ENCODE results near the gene SPAG9.

The SPAG9 gene

GRCh38 chr17:51065466-51065865, 55.2 kb downstream of the SPAG9 start:
- H3K14ac ChIP-seq (ENCODE audit: low read length), result no peak overlapping the region
- no peak overlapping the region for H2AK5ac ChIP-seq (ENCODE audit: low read depth, low read length)
- no peak overlapping the region for H2AFZ ChIP-seq (ENCODE audit: low read length)
- no peak overlapping the region for H2BK5ac ChIP-seq (ENCODE audit: low read length)
- peaks cover 2% of the 10 kb centered on the region for H3K79me1 ChIP-seq (ENCODE audit: low read depth, low read length)
- H3K18ac ChIP-seq (ENCODE audit: low read length), result no peak overlapping the region
- no peak overlapping the region for H2BK120ac ChIP-seq (ENCODE audit: low read depth, low read length)
- H3K36me3 ChIP-seq (replicated peaks in 1 of 2; ENCODE audit: control insufficient read depth in 2 of 2, insufficient read depth in 2 of 2, low read length in 2 of 2), result peaks cover 0 to 2% of the 10 kb centered on the region in 2 donors
- no peaks in the 10 kb centered on the region for H3K9me3 ChIP-seq (replicated peaks in 1 of 2; ENCODE audit: control insufficient read depth in 2 of 2, insufficient read depth in 1 of 2, low read depth in 1 of 2, low read length in 2 of 2)
- H2BK15ac ChIP-seq (ENCODE audit: low read length), result no peak overlapping the region
- H2BK12ac ChIP-seq (ENCODE audit: low read length), result no peak overlapping the region
- no peak overlapping the region for H3K9ac ChIP-seq (ENCODE audit: low read depth, low read length, poor library complexity)
- DNase-seq (ENCODE audit: low spot score), result no peak
- no peaks in the 10 kb centered on the region for H3K27me3 ChIP-seq (ENCODE audit: control insufficient read depth in 3 of 3, insufficient read depth in 3 of 3, low read depth in 1 of 3, low read length in 3 of 3)
- no peak overlapping the region for H3K4me2 ChIP-seq (ENCODE audit: insufficient read depth, low read length, poor library complexity, severe bottlenecking)
- no CpG with 5 or more reads among the region's 1 CpG for WGBS, 2 donors (ENCODE audit: extremely low coverage in 2 of 2, insufficient read length in 2 of 2, insufficient replicate concordance in 1 of 2)
- H3K4me1 ChIP-seq (ENCODE audit: control insufficient read depth in 2 of 2, insufficient read depth in 1 of 2, low read depth in 1 of 2, low read length in 2 of 2), result no peaks in the 10 kb centered on the region
- no peak overlapping the region for H3K4ac ChIP-seq (ENCODE audit: low read length)
- no peak overlapping the region for H3K27ac ChIP-seq (replicated peaks; ENCODE audit: low read length)
- no peak overlapping the region for H3K23ac ChIP-seq (ENCODE audit: low read depth, low read length, poor library complexity)
- H3K4me3 ChIP-seq (ENCODE audit: low read length in 2 of 2), result no peak overlapping the region
- no peak overlapping the region for H4K91ac ChIP-seq (ENCODE audit: low read depth, low read length, poor library complexity)
- H4K8ac ChIP-seq (ENCODE audit: low read depth, low read length), result no peak overlapping the region

- no peak overlapping the region for H3K27ac ChIP-seq (replicated peaks; ENCODE audit: low read length)
- no peak overlapping the region for H2BK12ac ChIP-seq (ENCODE audit: low read length)
- H3K14ac ChIP-seq (ENCODE audit: low read length), result no peak overlapping the region
- H4K8ac ChIP-seq (ENCODE audit: low read depth, low read length), result no peak overlapping the region
- H2AK5ac ChIP-seq (ENCODE audit: low read depth, low read length), result no peak overlapping the region
- H3K79me1 ChIP-seq (ENCODE audit: low read depth, low read length), result peaks cover 2% of the 10 kb centered on the region
- H3K9ac ChIP-seq (ENCODE audit: low read depth, low read length, poor library complexity), result no peak overlapping the region
- no CpG with 5 or more reads among the region's 1 CpG for WGBS, 2 donors (ENCODE audit: extremely low coverage in 2 of 2, insufficient read length in 2 of 2, insufficient replicate concordance in 1 of 2)
- H2BK120ac ChIP-seq (ENCODE audit: low read depth, low read length), result no peak overlapping the region
- H3K4me2 ChIP-seq (ENCODE audit: insufficient read depth, low read length, poor library complexity, severe bottlenecking), result no peak overlapping the region
- H2AFZ ChIP-seq (ENCODE audit: low read length), result no peak overlapping the region
- no peak overlapping the region for H2BK15ac ChIP-seq (ENCODE audit: low read length)
- H3K18ac ChIP-seq (ENCODE audit: low read length), result no peak overlapping the region
- H3K4ac ChIP-seq (ENCODE audit: low read length), result no peak overlapping the region
- H4K91ac ChIP-seq (ENCODE audit: low read depth, low read length, poor library complexity), result no peak overlapping the region
- no peaks in the 10 kb centered on the region for H3K27me3 ChIP-seq (ENCODE audit: control insufficient read depth in 3 of 3, insufficient read depth in 3 of 3, low read depth in 1 of 3, low read length in 3 of 3)
- no peak overlapping the region for H3K4me3 ChIP-seq (ENCODE audit: low read length in 2 of 2)
- no peak for DNase-seq (ENCODE audit: low spot score)
- no peak overlapping the region for H3K23ac ChIP-seq (ENCODE audit: low read depth, low read length, poor library complexity)
- peaks cover 0 to 2% of the 10 kb centered on the region in 2 donors for H3K36me3 ChIP-seq (replicated peaks in 1 of 2; ENCODE audit: control insufficient read depth in 2 of 2, insufficient read depth in 2 of 2, low read length in 2 of 2)
- no peaks in the 10 kb centered on the region for H3K4me1 ChIP-seq (ENCODE audit: control insufficient read depth in 2 of 2, insufficient read depth in 1 of 2, low read depth in 1 of 2, low read length in 2 of 2)
- H2BK5ac ChIP-seq (ENCODE audit: low read length), result no peak overlapping the region
- H3K9me3 ChIP-seq (replicated peaks in 1 of 2; ENCODE audit: control insufficient read depth in 2 of 2, insufficient read depth in 1 of 2, low read depth in 1 of 2, low read length in 2 of 2), result no peaks in the 10 kb centered on the region
Observed at GRCh38 chr17:51064061-51064735, 56.5 kb downstream of the SPAG9 start.

GRCh38 chr17:51060396-51060795, 60.3 kb downstream of the SPAG9 start:
- Histone ChIP-seq H2BK5ac (ENCODE audit: low read length) (no peak overlapping the region), H2BK15ac (ENCODE audit: low read length) (no peak overlapping the region), H4K8ac (ENCODE audit: low read depth, low read length) (no peak overlapping the region), H4K91ac (ENCODE audit: low read depth, low read length, poor library complexity) (no peak overlapping the region), H3K4me3 (ENCODE audit: low read length in 2 of 2) (no peak overlapping the region), H3K27me3 (ENCODE audit: control insufficient read depth in 3 of 3, insufficient read depth in 3 of 3, low read depth in 1 of 3, low read length in 3 of 3) (no peaks in the 10 kb centered on the region), H3K9me3 (replicated peaks in 1 of 2; ENCODE audit: control insufficient read depth in 2 of 2, insufficient read depth in 1 of 2, low read depth in 1 of 2, low read length in 2 of 2) (no peaks in the 10 kb centered on the region), H2AFZ (ENCODE audit: low read length) (no peak overlapping the region), H3K9ac (ENCODE audit: low read depth, low read length, poor library complexity) (no peak overlapping the region), H3K36me3 (replicated peaks in 1 of 2; ENCODE audit: control insufficient read depth in 2 of 2, insufficient read depth in 2 of 2, low read length in 2 of 2) (peaks cover 0 to 2% of the 10 kb centered on the region in 2 donors), H2BK120ac (ENCODE audit: low read depth, low read length) (no peak overlapping the region), H3K23ac (ENCODE audit: low read depth, low read length, poor library complexity) (no peak overlapping the region), H3K4me1 (ENCODE audit: control insufficient read depth in 2 of 2, insufficient read depth in 1 of 2, low read depth in 1 of 2, low read length in 2 of 2) (peaks cover 1 to 14% of the 10 kb centered on the region in 2 donors), H3K18ac (ENCODE audit: low read length) (no peak overlapping the region), H2BK12ac (ENCODE audit: low read length) (no peak overlapping the region), H3K27ac (replicated peaks; ENCODE audit: low read length) (no peak overlapping the region), H3K79me1 (ENCODE audit: low read depth, low read length) (no peaks in the 10 kb centered on the region), H3K4me2 (ENCODE audit: insufficient read depth, low read length, poor library complexity, severe bottlenecking) (no peak overlapping the region), H2AK5ac (ENCODE audit: low read depth, low read length) (no peak overlapping the region), H3K14ac (ENCODE audit: low read length) (no peak overlapping the region), H3K4ac (ENCODE audit: low read length) (no peak overlapping the region)
- WGBS, 2 donors (ENCODE audit: extremely low coverage in 2 of 2, insufficient read length in 2 of 2, insufficient replicate concordance in 1 of 2), result no CpG with 5 or more reads among the region's 5 CpGs
- no peak for DNase-seq (ENCODE audit: low spot score)

- Histone ChIP-seq H3K4me2 (ENCODE audit: insufficient read depth, low read length, poor library complexity, severe bottlenecking) (no peak overlapping the region), H2BK5ac (ENCODE audit: low read length) (no peak overlapping the region), H3K4ac (ENCODE audit: low read length) (no peak overlapping the region), H3K9me3 (replicated peaks in 1 of 2; ENCODE audit: control insufficient read depth in 2 of 2, insufficient read depth in 1 of 2, low read depth in 1 of 2, low read length in 2 of 2) (no peaks in the 10 kb centered on the region), H4K91ac (ENCODE audit: low read depth, low read length, poor library complexity) (no peak overlapping the region), H2BK15ac (ENCODE audit: low read length) (no peak overlapping the region), H3K79me1 (ENCODE audit: low read depth, low read length) (no peaks in the 10 kb centered on the region), H2AFZ (ENCODE audit: low read length) (no peak overlapping the region), H3K14ac (ENCODE audit: low read length) (no peak overlapping the region), H3K27me3 (ENCODE audit: control insufficient read depth in 3 of 3, insufficient read depth in 3 of 3, low read depth in 1 of 3, low read length in 3 of 3) (no peaks in the 10 kb centered on the region), H2BK12ac (ENCODE audit: low read length) (no peak overlapping the region), H3K4me3 (ENCODE audit: low read length in 2 of 2) (no peak overlapping the region), H3K9ac (ENCODE audit: low read depth, low read length, poor library complexity) (no peak overlapping the region), H3K23ac (ENCODE audit: low read depth, low read length, poor library complexity) (no peak overlapping the region), H3K4me1 (ENCODE audit: control insufficient read depth in 2 of 2, insufficient read depth in 1 of 2, low read depth in 1 of 2, low read length in 2 of 2) (peaks cover 1 to 14% of the 10 kb centered on the region in 2 donors), H3K27ac (replicated peaks; ENCODE audit: low read length) (no peak overlapping the region), H2BK120ac (ENCODE audit: low read depth, low read length) (no peak overlapping the region), H4K8ac (ENCODE audit: low read depth, low read length) (no peak overlapping the region), H3K36me3 (replicated peaks in 1 of 2; ENCODE audit: control insufficient read depth in 2 of 2, insufficient read depth in 2 of 2, low read length in 2 of 2) (peaks cover 0 to 2% of the 10 kb centered on the region in 2 donors), H2AK5ac (ENCODE audit: low read depth, low read length) (no peak overlapping the region), H3K18ac (ENCODE audit: low read length) (no peak overlapping the region)
- WGBS, 2 donors (ENCODE audit: extremely low coverage in 2 of 2, insufficient read length in 2 of 2, insufficient replicate concordance in 1 of 2), result no CpG with 5 or more reads among the region's 2 CpGs
- DNase-seq (ENCODE audit: low spot score), result no peak
Observed at GRCh38 chr17:51059781-51060180, 60.9 kb downstream of the SPAG9 start.
